ENCODE data around the gene KRI1. TPM values are rescaled to one million over a fixed set of nuclear protein-coding genes. Genes with fewer than 3 reads are reported as not detected.

Gene KRI1
- total RNA-seq, result 21.1 TPM

- peak; percentile 99 for DNase-seq (ENCODE audit: low spot score)
Observed at GRCh38 chr19:10565567-10566407, at the start of gene KRI1. Gene KRI1, minus strand, starts transcription at chr19:10566010. Its CDS starts 11 bp downstream, at chr19:10565999.

GRCh38 chr19:10612499-10613119 is 46.8 kb upstream of the KRI1 start:
- DNase-seq (ENCODE audit: low spot score), result peak; percentile 77

- no peak for DNase-seq (ENCODE audit: low spot score)
Observed at GRCh38 chr19:10611907-10612306, 46.1 kb upstream of the KRI1 start.

- no peak for DNase-seq (ENCODE audit: low spot score)
Observed at GRCh38 chr19:10604460-10604980, 38.7 kb upstream of the KRI1 start.

GRCh38 chr19:10603873-10604459 is 38.2 kb upstream of the KRI1 start:
- no peak for DNase-seq (ENCODE audit: low spot score)

- DNase-seq (ENCODE audit: low spot score), result peak; percentile 56
Observed at GRCh38 chr19:10603084-10603872, 37.5 kb upstream of the KRI1 start.

- peak; percentile 83 for DNase-seq (ENCODE audit: low spot score)
Observed at GRCh38 chr19:10602330-10603083, 36.7 kb upstream of the KRI1 start.

- no peak for DNase-seq (ENCODE audit: low spot score)
Observed at GRCh38 chr19:10601999-10602329, 36.2 kb upstream of the KRI1 start.

GRCh38 chr19:10600149-10600548 is 34.3 kb upstream of the KRI1 start:
- DNase-seq (ENCODE audit: low spot score), result no peak

- DNase-seq (ENCODE audit: low spot score), result no peak
Observed at GRCh38 chr19:10593820-10594637, 28.2 kb upstream of the KRI1 start.

GRCh38 chr19:10593148-10593547 is 27.3 kb upstream of the KRI1 start:
- no peak for DNase-seq (ENCODE audit: low spot score)

- no peak for DNase-seq (ENCODE audit: low spot score)
Observed at GRCh38 chr19:10587839-10588150, 22.0 kb upstream of the KRI1 start.

- peak; percentile 32 for DNase-seq (ENCODE audit: low spot score)
Observed at GRCh38 chr19:10587022-10587838, 21.4 kb upstream of the KRI1 start, which contains the start of gene AP1M2. Gene AP1M2, minus strand, starts transcription at chr19:10587312. Its CDS starts 81 bp downstream, at chr19:10587231.

- no peak for DNase-seq (ENCODE audit: low spot score)
Observed at GRCh38 chr19:10586396-10586795, 20.6 kb upstream of the KRI1 start.

GRCh38 chr19:10583036-10583776 is 17.4 kb upstream of the KRI1 start:
- DNase-seq (ENCODE audit: low spot score), result no peak

- no peak for DNase-seq (ENCODE audit: low spot score)
Observed at GRCh38 chr19:10582091-10582490, 16.3 kb upstream of the KRI1 start.

- peak; percentile 88 for DNase-seq (ENCODE audit: low spot score)
Observed at GRCh38 chr19:10580979-10581631, 15.3 kb upstream of the KRI1 start.

- DNase-seq (ENCODE audit: low spot score), result no peak
Observed at GRCh38 chr19:10577951-10578350, 12.1 kb upstream of the KRI1 start.

All from mucosa of gallbladder (tissue), 1 donor.